ENCODE results near the gene FMN1.

Gene FMN1

DNA sequence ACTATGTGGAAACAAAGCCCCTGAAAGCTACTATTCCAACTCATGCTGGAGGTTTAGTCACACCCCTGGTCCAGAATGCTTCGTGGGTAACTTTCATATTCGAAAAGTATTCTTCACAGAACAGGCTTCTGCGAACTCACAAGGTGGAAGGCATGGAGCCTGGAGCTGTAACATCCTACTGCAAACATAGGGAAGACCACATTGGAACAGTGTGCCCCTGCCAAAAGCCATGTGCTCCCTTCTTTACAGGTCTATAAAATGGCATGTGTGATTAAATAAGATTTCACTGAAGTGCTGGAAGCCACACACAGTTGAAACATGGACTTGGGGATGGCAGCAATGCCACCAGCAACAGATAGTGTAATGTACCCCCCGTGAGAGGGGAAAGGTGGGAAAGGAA lies 370.8 kb downstream of the FMN1 start:
- DNase-seq (ENCODE audit: low spot score) = no peak

DNA sequence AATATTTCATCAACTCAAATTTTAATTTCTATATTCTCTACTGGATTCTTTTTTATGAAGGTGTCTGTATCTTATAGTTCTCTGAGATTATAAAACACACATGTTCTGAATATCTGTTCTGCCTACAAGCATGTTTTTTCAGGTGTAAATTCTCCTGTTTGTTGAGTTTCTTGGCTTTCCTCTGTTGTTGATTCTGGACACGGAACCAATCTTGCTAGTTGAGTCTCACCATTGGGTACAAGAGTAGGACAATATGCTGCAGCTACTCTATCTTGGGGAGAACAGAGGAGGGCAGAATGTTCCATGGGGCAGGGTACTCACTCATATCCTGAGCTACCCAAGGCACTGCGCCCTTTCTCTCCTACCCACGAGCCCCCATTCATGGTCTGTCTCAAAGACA lies 371.8 kb downstream of the FMN1 start:
- DNase-seq (ENCODE audit: low spot score) = no peak

DNA sequence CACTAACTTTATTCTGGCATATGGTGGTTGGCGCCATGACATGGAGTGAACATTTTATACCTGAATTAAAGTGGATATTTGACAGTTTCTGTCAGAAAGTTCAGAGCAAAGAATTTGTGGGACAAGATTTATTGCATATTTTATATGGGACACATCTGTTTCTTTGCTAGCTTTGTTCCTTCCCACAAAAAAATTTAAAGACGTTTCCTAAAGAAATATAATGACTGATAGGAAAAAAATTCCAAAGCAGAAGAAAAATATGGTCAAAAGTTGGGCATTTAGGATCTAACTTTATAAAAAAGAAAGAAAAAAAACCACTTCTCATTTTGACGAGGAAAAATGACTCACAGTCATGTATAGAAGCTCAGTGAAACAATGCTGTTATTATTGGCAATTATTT lies 375.1 kb downstream of the FMN1 start:
- no peak for DNase-seq (ENCODE audit: low spot score)

DNA sequence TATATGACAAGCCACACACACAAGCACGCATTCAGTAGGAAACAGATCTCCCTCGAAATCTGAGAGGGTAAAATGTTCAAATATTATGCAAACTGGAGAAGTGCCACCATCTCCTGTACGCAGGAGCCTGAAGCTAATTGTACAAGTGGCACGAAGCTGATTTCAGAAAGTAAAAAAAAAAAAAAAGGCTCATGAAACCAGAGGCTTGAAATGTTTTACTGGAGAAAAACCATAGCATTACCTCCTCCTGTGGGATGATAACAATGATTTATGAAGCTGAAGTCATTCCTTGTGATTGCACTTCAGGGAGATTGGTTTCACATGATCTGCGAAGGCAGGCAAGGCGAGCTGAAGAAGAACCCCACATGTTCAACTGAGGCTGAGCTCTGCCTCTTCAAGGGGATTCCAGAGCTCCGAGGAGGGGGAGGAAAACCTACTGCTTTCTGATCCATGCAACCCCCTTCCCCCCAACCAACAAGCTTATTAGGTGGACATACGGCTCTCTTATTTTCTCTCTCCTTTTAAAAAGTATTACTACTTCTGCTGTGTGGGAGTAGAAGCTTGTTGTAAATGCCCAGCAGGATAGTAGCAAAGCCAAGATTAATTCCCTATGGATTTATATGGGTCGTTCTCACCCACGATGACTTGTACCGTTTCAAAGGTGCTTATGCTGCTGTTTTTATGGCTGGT lies 375.6 kb downstream of the FMN1 start:
- DNase-seq (ENCODE audit: low spot score) = peak; percentile 45

DNA sequence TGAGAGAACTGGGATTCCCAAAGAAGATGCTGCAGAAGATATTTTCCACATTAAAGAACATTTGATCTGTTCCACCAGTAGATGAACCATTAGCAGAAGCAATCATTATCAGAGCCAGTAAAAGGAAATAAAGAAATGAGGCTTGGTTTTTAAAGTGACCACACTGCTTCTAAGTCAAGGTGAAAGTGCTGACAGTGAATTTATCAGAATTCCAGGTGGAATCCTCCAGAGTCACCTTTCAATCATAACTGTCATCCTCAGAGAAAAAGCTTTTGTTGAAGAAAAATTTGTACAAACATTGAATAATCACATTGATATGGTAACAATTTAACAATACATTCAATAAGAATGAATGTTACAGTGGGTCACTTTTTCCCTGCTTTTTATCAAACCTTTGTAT lies 376.9 kb downstream of the FMN1 start:
- DNase-seq (ENCODE audit: low spot score) = no peak

DNA sequence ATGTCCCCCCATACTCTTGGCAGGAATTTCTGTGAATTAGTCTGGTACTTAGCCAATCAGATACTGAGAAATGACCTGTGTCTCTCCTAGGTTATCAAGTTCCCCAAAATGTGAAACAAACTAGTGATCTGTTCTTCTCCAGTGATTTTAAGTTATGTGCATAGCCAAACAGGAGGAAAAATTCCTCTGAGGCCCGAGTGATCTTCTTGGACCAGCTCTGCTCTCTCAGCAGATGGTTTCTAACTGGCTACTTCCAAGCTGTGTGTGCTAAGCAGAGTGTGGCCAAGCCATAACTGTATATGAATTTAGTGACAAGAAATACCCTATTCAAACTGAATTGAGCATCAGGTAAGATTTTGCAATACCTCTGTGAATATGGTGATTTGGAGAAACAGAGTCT lies 387.2 kb downstream of the FMN1 start:
- DNase-seq (ENCODE audit: low spot score) = peak; percentile 31

DNA sequence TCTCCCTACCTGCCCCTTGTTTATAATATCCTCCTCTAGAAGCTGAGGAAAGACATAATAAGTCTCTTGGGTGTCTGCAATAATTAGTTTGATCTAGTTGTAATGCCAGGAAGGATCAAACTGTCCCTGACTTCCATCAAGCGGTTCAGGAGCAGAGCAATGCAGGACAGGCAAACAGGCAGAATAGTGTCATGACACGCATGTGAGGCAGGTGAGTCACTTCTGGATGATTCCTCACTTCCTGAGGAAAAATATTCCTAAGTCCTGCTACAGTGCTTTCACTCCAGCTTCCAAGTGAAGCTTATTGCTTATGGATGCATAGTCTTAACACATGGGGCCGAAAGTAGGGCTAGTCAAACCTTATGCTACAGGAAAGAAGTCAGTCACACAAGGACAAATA lies 390.9 kb downstream of the FMN1 start:
- peak; percentile 36 for DNase-seq (ENCODE audit: low spot score)

DNA sequence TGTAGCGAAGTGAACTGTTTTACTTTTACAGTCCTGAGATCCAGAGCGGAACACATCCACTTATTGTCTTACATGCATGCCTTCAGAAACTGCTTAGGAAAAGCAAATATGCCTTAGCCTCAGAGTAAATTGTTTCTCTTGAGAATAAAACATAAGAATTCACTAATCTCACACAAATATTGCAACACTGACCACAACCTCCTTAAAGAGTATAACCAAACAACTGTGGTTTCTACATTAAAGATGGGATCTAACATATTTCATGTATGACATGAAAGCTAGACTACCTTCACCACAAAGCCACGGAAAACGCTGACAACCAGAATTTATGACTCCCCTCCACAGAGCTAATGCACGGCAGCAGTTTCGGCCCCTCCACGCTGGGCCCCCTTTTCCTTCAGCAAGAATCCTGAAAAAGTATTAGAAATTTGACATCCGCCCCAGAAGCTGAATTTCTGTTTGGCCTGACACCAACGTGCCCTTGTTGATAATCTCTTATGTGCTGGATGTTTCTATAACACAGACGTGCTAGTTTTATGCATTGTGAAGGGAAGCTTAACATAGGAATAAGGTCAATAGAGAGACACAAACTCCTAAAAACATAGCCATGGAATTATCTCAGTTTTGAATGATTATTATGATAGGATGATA lies 392.1 kb downstream of the FMN1 start:
- no peak for DNase-seq (ENCODE audit: low spot score)

DNA sequence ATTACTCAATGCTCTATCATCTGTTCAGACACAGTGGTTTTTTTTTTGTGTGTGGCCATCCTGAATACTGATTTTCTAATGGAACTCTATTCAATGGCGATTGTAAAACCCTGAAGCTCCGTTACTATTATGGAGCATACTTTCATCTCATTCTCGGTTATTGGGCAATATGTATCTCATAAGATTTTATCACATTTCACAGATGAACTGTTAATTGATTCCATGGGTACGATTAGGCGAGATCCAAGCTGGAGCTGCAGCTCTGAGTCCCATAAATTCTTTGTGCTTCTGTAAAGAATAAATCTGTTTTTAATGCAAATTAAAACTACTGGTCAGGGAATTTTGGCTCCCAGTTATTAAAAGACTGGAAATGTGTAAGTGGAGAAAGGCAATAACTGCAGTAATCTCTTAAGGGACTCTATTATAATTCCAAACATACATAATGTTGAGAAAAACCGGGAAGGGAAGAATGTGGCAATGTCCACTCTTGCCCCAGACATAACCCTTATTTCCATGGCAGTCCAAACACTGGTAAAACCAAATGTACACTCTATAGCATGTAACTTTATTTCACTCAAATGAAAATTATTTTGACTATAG lies 394.5 kb downstream of the FMN1 start:
- DNase-seq (ENCODE audit: low spot score) = no peak

DNA sequence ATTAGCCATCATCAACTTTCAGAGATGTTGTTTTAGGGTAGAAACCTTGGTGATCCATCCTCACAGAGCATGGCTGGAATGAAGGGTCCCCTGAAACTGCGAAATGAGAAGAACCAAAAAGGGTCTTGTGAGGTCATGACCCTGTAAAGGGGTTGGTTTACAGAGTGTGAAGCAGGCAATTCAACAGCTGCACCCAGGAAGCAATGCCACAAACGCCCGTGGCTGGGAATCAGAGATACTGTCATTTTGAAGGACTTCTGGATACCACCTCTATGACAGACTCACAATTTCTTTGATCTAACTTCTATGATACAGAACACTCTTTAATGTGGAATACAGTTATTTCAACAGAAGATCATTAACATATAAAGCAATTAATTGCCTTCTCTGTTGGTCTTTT lies 397.7 kb downstream of the FMN1 start:
- no peak for DNase-seq (ENCODE audit: low spot score)

DNA sequence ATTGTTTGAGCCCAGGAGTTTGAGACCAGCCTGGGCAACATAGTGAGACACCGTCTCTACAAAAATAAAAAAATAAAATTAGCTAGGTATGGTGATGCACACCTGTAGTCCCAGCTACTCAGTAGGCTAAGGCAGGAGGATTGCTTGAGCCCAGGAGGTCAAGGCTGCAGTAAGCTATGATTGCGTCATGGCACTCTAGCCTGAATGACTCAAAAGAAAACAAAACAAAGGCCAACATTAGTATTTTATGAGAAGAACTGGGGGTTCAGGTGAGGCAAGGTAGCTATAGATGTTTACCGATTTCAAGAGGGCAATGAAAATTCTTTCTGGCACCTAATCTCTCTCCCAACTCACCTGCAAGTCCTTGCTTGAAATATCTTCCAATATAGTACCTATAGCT lies 399.5 kb downstream of the FMN1 start:
- DNase-seq (ENCODE audit: low spot score) = no peak

DNA sequence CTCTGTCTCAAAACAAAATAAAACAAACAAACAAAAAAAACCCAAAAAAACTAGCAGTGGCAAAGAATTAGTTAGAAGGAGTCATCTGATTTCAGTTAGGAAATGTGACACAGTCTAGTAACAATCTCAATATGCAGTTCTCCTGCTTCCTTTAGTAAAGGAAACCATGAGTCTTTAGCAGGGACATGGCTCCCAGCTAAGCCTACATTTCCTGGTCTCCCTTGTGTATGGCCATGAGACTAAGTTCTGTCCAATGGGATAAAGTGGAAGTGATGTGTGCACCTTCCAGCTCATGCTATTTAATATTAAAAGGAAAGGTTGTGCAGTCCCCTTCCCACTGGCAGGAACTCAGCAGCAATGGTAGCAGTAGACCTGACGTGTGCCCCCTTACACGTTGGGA lies 402.1 kb downstream of the FMN1 start:
- DNase-seq (ENCODE audit: low spot score) = no peak

DNA sequence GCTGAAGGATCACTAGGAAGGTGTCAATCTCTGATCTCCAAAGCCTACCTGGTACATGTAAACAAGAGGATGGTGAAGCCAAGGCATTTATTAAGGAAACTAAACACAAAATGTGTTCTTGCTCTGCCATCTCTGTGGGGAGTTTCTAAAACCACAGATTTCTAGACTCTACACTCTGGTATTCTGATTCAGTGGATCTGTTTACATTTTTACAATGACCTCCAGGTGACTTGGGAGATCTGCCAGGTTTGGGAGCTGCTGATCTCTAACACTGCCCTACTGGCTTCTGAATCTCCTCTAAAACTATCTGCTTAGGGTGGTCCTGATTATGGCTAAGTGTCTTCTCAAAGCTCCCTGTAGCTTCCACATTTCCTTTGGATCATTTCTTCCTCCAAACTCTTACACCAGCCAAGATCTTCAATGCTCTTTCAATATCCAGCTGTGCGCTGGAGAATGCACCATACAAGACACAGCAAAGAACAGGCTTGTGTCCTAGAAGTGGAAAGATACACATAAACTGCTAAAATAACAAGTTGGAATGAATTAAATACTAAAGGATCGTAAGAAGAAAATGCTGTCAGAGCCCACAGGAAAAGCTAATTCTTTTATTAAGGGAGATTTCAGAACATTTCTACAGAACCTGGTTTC lies 404.0 kb downstream of the FMN1 start:
- peak; percentile 44 for DNase-seq (ENCODE audit: low spot score)

DNA sequence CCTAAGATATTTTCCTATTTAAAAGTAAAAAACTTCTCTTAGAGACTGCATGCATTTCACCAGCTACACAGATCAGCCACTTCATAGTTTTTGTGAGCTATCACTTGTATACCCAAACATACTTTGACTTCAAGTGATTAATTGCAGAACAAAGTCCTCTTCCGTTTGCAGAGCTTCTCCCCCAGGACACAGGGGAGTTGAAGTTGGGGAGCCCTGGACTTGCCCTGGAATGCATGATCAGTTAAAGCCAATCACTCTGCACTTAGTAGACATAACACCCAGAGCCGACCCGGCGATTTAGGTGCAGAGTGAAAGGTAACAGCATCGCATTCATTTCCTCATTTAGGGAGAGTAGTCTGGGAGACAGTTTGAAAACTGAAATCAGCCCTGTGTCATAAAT lies 406.6 kb downstream of the FMN1 start:
- no peak for DNase-seq (ENCODE audit: low spot score)

DNA sequence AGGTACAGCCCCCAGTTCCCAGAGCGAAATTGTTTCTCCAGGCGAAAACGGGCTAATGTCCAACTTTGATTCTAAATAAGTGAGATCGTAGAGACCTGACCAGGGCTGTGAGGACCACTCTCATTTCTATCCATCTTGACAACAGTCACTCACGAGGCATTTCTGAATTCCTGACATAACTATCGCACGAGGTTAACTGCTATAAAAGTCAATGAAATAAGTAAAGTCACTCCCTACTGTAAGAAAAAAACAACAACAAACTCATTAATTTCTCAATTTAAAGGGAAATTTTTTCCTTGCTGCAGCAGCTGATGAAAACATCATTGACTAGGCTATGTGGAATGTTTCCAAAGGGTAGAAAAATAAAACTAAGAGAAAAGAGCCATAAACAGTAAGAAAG lies 407.6 kb downstream of the FMN1 start:
- no peak for DNase-seq (ENCODE audit: low spot score)

DNA sequence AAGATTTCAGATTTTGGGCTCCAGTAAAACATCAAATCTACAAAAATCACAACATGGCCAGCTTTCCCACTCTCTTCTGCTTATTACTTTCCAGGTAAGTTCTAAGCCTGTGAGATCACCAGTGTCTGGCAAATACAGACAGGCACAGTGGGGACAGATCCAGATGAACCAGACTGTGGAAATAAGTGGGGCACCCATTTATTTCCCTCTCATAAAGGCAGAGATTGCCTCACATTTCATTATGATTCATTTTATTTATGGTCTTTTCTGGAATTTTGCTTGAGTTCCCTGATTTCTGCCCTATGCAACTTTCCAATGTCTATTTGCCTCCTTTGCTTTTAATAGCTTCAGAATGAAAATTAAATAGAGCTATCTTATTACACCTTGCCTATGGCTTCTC lies 409.9 kb downstream of the FMN1 start:
- no peak for DNase-seq (ENCODE audit: low spot score)

DNA sequence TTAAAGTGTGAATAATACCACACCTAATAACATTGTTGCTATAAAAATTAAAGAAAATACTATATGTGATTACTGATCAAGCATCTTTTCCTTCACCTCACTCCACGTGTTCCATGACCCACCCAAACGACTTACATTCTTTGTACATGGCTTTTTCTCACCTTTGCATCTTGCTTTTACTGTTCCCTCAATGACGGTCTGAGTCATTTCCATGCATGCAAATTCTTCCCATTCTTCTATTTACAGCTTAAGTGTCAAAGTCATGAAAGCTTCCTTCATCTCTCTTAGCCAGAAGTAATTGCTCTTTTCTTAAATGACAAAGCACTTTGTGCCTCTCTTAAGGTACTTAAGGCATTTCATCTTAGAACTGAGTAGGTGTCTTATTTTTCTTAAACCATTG lies 412.7 kb downstream of the FMN1 start:
- no peak for DNase-seq (ENCODE audit: low spot score)

DNA sequence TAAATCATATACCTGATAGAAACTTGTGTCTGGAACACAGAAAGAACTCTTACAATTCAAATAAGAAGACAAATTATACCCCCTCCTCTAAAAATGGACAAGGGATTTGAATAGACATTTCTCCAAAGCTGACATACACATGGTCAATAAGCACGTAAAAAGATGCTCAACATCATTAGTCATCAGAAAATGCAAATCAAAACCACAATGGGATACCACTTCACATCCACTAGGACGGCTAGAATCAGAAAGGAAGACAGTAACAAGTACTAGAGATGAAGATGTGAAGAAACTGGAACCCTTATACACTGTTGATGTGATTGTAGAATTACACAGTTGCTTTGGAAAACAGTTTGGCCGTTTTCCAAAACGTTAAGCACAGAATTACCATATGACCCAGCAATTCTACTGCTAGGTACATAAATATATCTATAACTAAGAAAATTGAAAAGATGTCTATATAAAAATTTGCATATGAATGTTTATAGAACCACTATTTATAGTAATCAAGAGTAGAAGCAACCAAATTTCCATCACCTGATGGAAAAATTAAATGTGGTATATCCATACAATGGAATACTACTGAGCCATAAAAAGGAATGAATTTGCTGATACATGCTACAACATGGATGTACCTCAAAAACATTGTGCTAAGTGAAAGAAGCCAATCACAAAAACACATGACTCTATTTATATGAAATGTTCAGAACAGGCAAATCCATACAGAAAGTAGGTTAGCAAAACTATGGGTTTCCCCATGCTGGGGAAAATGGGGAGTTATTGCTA lies 415.9 kb downstream of the FMN1 start:
- no peak for DNase-seq (ENCODE audit: low spot score)

DNA sequence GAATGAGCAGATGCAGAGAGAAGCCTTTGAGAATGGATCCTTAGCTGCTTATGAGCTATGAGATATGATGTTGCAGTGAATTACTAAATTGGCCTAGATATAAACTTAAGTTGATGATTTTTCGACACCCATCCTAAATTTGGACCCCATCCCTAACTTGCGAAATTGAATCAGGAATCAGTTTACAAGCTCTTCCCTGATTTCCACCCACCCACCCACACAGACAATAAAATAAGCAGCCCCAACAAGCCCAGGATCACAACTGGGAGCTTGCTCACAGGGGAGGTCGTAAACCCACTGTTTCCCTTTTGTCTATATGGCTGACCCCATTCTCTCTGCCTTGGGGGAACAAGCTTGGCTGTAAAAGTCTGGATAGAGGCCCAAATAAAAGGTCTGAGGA lies 419.4 kb downstream of the FMN1 start:
- no peak for DNase-seq (ENCODE audit: low spot score)

DNA sequence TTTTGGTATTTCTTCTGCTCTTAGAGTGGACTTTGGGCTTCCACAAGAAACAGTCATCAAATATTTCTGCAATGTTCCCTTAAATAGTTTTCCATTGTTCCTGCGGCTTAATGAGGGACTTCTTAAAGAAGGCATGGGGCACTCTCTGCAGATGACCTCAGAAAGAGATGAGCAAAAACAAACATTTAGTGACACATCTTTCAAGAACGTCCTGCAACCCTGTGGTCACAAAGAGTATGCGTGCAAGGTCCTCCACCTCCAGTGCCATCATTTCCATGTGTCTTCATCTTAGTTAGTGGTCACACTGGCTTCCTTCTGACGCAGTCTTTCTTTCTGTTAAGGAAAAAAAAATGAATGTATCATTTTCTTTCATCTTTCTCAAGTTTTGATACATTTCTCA lies 420.5 kb downstream of the FMN1 start:
- peak; percentile 73 for DNase-seq (ENCODE audit: low spot score)

DNA sequence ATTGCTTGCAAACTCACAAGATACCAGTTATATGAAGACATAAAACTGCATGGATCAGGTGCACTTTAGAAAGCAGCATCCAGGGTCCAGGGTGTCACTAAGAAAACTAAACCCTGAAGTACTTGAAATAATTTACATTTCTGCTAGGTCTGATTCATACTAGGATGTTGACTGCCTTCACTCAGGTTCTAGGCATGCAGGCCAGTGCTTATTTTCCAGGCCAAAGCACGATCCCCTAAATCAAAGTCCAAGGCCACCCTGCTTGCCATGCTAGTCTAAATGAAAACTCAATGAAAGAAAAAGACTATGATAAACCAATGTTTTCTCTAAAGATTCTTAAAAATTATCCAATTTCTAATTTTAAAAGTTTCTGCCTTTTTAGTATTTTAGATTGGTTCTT lies 427.3 kb downstream of the FMN1 start:
- DNase-seq (ENCODE audit: low spot score) = no peak

DNA sequence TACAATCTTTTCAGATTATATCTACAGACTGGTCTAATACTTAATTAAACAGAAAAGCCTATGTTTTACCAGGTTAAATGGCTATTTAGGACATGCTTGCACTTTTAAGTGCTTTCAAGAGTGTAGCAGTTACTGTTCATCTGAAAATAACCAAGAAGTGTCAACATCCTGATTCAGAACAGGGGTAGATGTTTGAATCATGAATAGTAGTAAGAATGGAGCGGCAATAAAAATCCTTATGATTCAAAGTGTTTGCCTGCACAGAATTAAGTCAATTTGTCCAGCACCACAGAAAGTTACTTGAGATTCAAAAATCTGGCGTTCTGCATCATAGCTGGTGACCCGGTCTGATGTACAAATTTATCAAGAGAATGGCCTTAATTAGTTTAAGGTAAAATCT lies 428.4 kb downstream of the FMN1 start:
- DNase-seq (ENCODE audit: low spot score) = no peak

DNA sequence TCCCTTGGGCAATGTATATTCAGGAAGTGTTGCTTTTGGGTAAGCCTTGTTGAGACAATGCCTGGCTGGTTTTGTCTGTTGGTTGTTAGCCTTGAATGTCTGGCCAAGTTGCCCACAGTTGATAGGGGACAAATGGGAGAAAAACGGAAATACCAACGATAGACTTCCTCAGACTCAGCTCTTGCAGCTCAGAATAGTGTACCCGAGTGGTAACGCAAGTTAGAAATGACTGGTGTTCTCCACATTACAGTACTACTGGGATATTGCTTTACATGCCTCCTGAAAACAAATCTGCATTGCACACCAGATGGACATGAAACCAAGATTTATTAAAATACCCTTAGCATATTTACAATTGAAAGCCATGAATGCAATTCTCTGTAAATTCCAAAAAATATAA lies 429.3 kb downstream of the FMN1 start:
- no peak for DNase-seq (ENCODE audit: low spot score)
